H1 (cell line): Measurements from ENCODE around the gene SLC26A9. TPM values are rescaled to one million over a fixed set of nuclear protein-coding genes. Genes with fewer than 3 reads are reported as not detected.

ENCODE experiments used
- CTCF ChIA-PET: fragments of 300-600 bp; sonication (Branson Sonifier 250); formaldehyde crosslinking; loops from one replicate; lab custom pipeline; 2021; ENCODE audit not compliant: partially characterized antibody; lab: Charles Lee
- POLR2A ChIA-PET: fragments of 300-600 bp; sonication (Branson Sonifier 250); formaldehyde crosslinking; loops from one replicate; lab custom pipeline; 2021; ENCODE audit warnings: inconsistent platforms; ENCODE audit not compliant: partially characterized antibody; lab: Charles Lee
- DNase-seq, 2 experiments: peaks; one replicate each; pipeline versions ENCODE4 v3.0.0 to v3.0.0-alpha.2; 2010 to 2022; ENCODE audit warnings: low spot score in 2 of 2, low read depth in 1 of 2, mixed read lengths in 1 of 2
- FAIRE-seq: peaks from 2 replicates; lab custom pipeline; 2011; peaks lifted over from hg19 to GRCh38; lab: Jason Lieb, UNC
- H2AFZ ChIP-seq: 2 replicates; pipeline ENCODE4 v1.8.1; 2012; ENCODE audit warnings: low read length, inconsistent platforms
- H2AK5ac ChIP-seq: 2 replicates; pipeline ENCODE4 v1.6.1; 2013; ENCODE audit warnings: low read depth, low read length
- H2BK120ac ChIP-seq: replicated peaks from 2 replicates; pipeline ENCODE3; 2013; ENCODE audit warnings: low read depth, low read length, inconsistent platforms
- H2BK12ac ChIP-seq: 2 replicates; pipeline ENCODE4 v1.6.1; 2013; ENCODE audit warnings: low read depth, low read length
- H2BK15ac ChIP-seq: 2 replicates; pipeline ENCODE4 v1.6.1; 2013; ENCODE audit warnings: low read length
- H2BK20ac ChIP-seq: 2 replicates; pipeline ENCODE4 v1.6.1; 2013; ENCODE audit warnings: low read length
- H2BK5ac ChIP-seq: 2 replicates; pipeline ENCODE4 v1.6.1; 2013; ENCODE audit warnings: low read depth, low read length
- H3K14ac ChIP-seq: 2 replicates; pipeline ENCODE4 v1.6.1; 2013; ENCODE audit warnings: inconsistent platforms; ENCODE audit not compliant: insufficient read length
- H3K18ac ChIP-seq: 2 replicates; pipeline ENCODE4 v1.6.1; 2013; ENCODE audit warnings: low read length; ENCODE audit errors: extremely low read depth
- H3K23ac ChIP-seq: 2 replicates; pipeline ENCODE4 v1.6.1; 2013; ENCODE audit warnings: inconsistent platforms; ENCODE audit not compliant: insufficient read length
- H3K23me2 ChIP-seq: 2 replicates; pipeline ENCODE4 v1.6.1; 2013; ENCODE audit warnings: low read depth, low read length
- H3K27ac ChIP-seq: 2 replicates; pipeline ENCODE4 v1.6.1; 2011; ENCODE audit warnings: low read depth, low read length, inconsistent platforms
- H3K27me3 ChIP-seq, 4 experiments: replicated peaks in 1 of 4; 1 replicate in 1 of 4; 2 replicates in 3 of 4; pipeline versions ENCODE4 v1.6.1 to v1.8.1; 2011 to 2013; ENCODE audit warnings: low read length in 3 of 4, mild to moderate bottlenecking in 3 of 4, inconsistent platforms in 2 of 4, mixed read lengths in 2 of 4, moderate library complexity in 1 of 4; ENCODE audit not compliant: control insufficient read depth in 3 of 4, insufficient read depth in 3 of 4; ENCODE audit errors: extremely low read depth in 1 of 4
- H3K36me3 ChIP-seq, 4 experiments: 2 replicates each; pipeline versions ENCODE4 v1.6.1 to v1.8.1; 2011 to 2013; ENCODE audit warnings: mild to moderate bottlenecking in 4 of 4, low read length in 3 of 4, moderate library complexity in 2 of 4, control low read depth in 1 of 4, inconsistent platforms in 1 of 4; ENCODE audit not compliant: insufficient read depth in 4 of 4, control insufficient read depth in 2 of 4
- H3K4ac ChIP-seq: replicated peaks from 2 replicates; pipeline ENCODE3; 2013; ENCODE audit warnings: low read length, low read depth, mixed read lengths, inconsistent platforms; ENCODE audit not compliant: insufficient read length
- H3K4me1 ChIP-seq, 4 experiments: replicated peaks in 1 of 4; 1 replicate in 1 of 4; 2 replicates in 3 of 4; pipeline versions ENCODE4 v1.6.1 to v1.8.1; 2011 to 2013; ENCODE audit warnings: low read length in 3 of 4, inconsistent platforms in 2 of 4, mixed read lengths in 1 of 4; ENCODE audit not compliant: insufficient read depth in 4 of 4, control insufficient read depth in 3 of 4
- H3K4me2 ChIP-seq, 2 experiments: 2 replicates each; pipeline versions ENCODE4 v1.6.1 to v1.8.1; 2011 to 2013; ENCODE audit warnings: low read depth in 2 of 2, low read length in 2 of 2, control low read depth in 1 of 2, inconsistent platforms in 1 of 2, mild to moderate bottlenecking in 1 of 2; ENCODE audit not compliant: insufficient read depth in 1 of 2
- H3K4me3 ChIP-seq, 4 experiments: fragments of 200-600, 300-600 bp in 1 of 4; sonication (generic), shearing (Covaris generic), sonication (Bioruptor Twin) in 1 of 4; 2 replicates each; pipeline versions ENCODE4 v1.5.1 to v1.8.1; 2011 to 2016; ENCODE audit warnings: low read length in 4 of 4, low read depth in 3 of 4, control low read depth in 2 of 4, inconsistent platforms in 2 of 4, mild to moderate bottlenecking in 2 of 4, mixed read lengths in 1 of 4, moderate library complexity in 1 of 4; ENCODE audit not compliant: insufficient read depth in 2 of 4; ENCODE audit errors: extremely low read depth in 1 of 4
- H3K56ac ChIP-seq: replicated peaks from 2 replicates; pipeline ENCODE3; 2013; ENCODE audit warnings: low read depth, mild to moderate bottlenecking, mixed read lengths, low read length, inconsistent platforms; ENCODE audit not compliant: insufficient read length
- H3K79me1 ChIP-seq: 2 replicates; pipeline ENCODE4 v1.6.1; 2013; ENCODE audit warnings: low read depth, low read length, control low read depth
- H3K79me2 ChIP-seq, 2 experiments: 2 replicates each; pipeline versions ENCODE4 v1.6.1 to v1.8.1; 2012 to 2013; ENCODE audit warnings: low read length in 2 of 2, mild to moderate bottlenecking in 2 of 2, inconsistent platforms in 1 of 2; ENCODE audit not compliant: insufficient read depth in 2 of 2, control insufficient read depth in 1 of 2
- H3K9ac ChIP-seq, 4 experiments: replicated peaks in 1 of 4; 1 replicate in 1 of 4; 2 replicates in 3 of 4; pipeline versions ENCODE4 v1.6.1 to v1.8.1; 2011 to 2013; ENCODE audit warnings: low read depth in 3 of 4, low read length in 3 of 4, control low read depth in 2 of 4, mild to moderate bottlenecking in 2 of 4, moderate library complexity in 2 of 4, inconsistent platforms in 1 of 4; ENCODE audit errors: extremely low read depth in 1 of 4
- H3K9me3 ChIP-seq, 2 experiments: 2 replicates each; pipeline versions ENCODE4 v1.6.1 to v1.8.1; 2012 to 2013; ENCODE audit warnings: mild to moderate bottlenecking in 2 of 2, moderate library complexity in 2 of 2, control low read depth in 1 of 2, inconsistent platforms in 1 of 2, low read depth in 1 of 2, low read length in 1 of 2, mixed read lengths in 1 of 2; ENCODE audit not compliant: insufficient read depth in 2 of 2
- H4K20me1 ChIP-seq, 2 experiments: replicated peaks in 1 of 2; 2 replicates each; pipeline versions ENCODE3 to v1.8.1; 2011 to 2013; ENCODE audit warnings: inconsistent platforms in 2 of 2, low read length in 2 of 2, mild to moderate bottlenecking in 1 of 2; ENCODE audit not compliant: insufficient read depth in 2 of 2, control insufficient read depth in 1 of 2
- H4K5ac ChIP-seq: 2 replicates; pipeline ENCODE4 v1.6.1; 2013; ENCODE audit warnings: low read length, low read depth, mixed read lengths, inconsistent platforms; ENCODE audit not compliant: insufficient read length
- H4K8ac ChIP-seq: 2 replicates; pipeline ENCODE4 v1.8.0; 2013; ENCODE audit warnings: mild to moderate bottlenecking, moderate library complexity, low read length, inconsistent platforms; ENCODE audit not compliant: insufficient read depth; ENCODE audit errors: extremely low read depth
- H4K91ac ChIP-seq: replicated peaks from 2 replicates; pipeline ENCODE3; 2013; ENCODE audit warnings: low read length, mixed read lengths, inconsistent platforms; ENCODE audit not compliant: insufficient read length
- ASH2L ChIP-seq: fragments of 200-600, 300-600 bp; sonication (generic); IDR thresholded peaks from one replicate; pipeline ENCODE4 v1.7.1; 2017; ENCODE audit warnings: low read length
- CEBPB ChIP-seq: IDR thresholded peaks from 2 replicates; pipeline ENCODE4 v1.6.1; 2012; ENCODE audit warnings: low read depth, low read length
- CREB1 ChIP-seq: IDR thresholded peaks from 2 replicates; pipeline ENCODE4 v1.6.1; 2012; ENCODE audit warnings: inconsistent platforms
- CTCF ChIP-seq, 3 experiments: IDR thresholded peaks; 1 replicate in 2 of 3; 2 replicates in 1 of 3; pipeline versions ENCODE4 v1.5.1 to v1.6.1; 2011; ENCODE audit warnings: low read length in 3 of 3, mild to moderate bottlenecking in 3 of 3, inconsistent platforms in 2 of 3, low read depth in 1 of 3, moderate library complexity in 1 of 3; ENCODE audit not compliant: insufficient read depth in 1 of 3; ENCODE audit errors: control extremely low read depth in 1 of 3
- HDAC6 ChIP-seq: IDR thresholded peaks from one replicate; pipeline ENCODE4 v1.7.1; 2012; ENCODE audit warnings: low read depth, mild to moderate bottlenecking, inconsistent platforms, low read length, moderate library complexity
- TBP ChIP-seq: IDR thresholded peaks from 2 replicates; pipeline ENCODE4 v1.6.1; 2011; ENCODE audit warnings: low read depth, low read length, improper control_type of control experiment
- WGBS, 2 experiments: shearing (Covaris generic) in 1 of 2; methylation state at CpG; one replicate each; pipeline versions ENCODE4 v1.1.6 to v1.1.7; 2013 to 2015; ENCODE audit warnings: low lambda C conversion rate in 2 of 2, mixed read lengths in 2 of 2, inconsistent platforms in 1 of 2, low coverage in 1 of 2, missing lambda C conversion rate in 1 of 2; ENCODE audit not compliant: insufficient replicate concordance in 2 of 2, insufficient coverage in 1 of 2, insufficient read length in 1 of 2; ENCODE audit errors: extremely low coverage in 1 of 2, missing lambda C conversion rate in 1 of 2; 5-methylcytosine and 5-hydroxymethylcytosine counted together
- polyA plus RNA-seq, 7 experiments: library from polyadenylated mRNA; depleted of rRNA in 3 of 7; stranded (reverse) in 5 of 7; unstranded in 2 of 7; fragments of >200 nt in 5 of 7; fragments of 200-250 nt in 2 of 7; gene quantifications; 1 replicate in 5 of 7; 2 replicates in 1 of 7; 4 replicates in 1 of 7; pipeline versions ENCODE4 v1.2.1 to v1.2.3, GENCODE V29; 2011 to 2013; ENCODE audit warnings: missing spikeins in 2 of 7, mixed read lengths in 2 of 7
- total RNA-seq: library from RNA; stranded (reverse); fragmentation: NEBNext Ultra II Directional; extraction: Animal tissue kit (Norgen Biotek cat#: 25700); gene quantifications from 2 replicates; pipeline ENCODE4 v1.2.1, GENCODE V29; 2021

The SLC26A9 gene
- total and polyA plus RNA-seq, 2 of the 8 experiments (the other 6 are each of a cell fraction or from before 2014, with no cell fraction given) = not detected

- H2AK5ac ChIP-seq = no peak overlapping the region
- no peaks in the 10 kb centered on the region for H3K36me3 ChIP-seq
- no peak overlapping the region for H3K23ac ChIP-seq
- no peak overlapping the region for H3K18ac ChIP-seq
- no peak overlapping the region for H2BK5ac ChIP-seq
- H2AFZ ChIP-seq = no peak overlapping the region
- no peak overlapping the region for H3K27ac ChIP-seq
- ChIA-PET CTCF (interaction anchor here (0.8 to 4.5 kb wide), 4 partner anchors 12 to 114 kb away, joined by 4 to 23 read pairs (median 10); partner anchors contain the start of gene RAB7B), POLR2A (no interaction called here)
- WGBS, 2 experiments = 90% methylated on average over 4 of the region's 4 CpGs; no CpG with 5 or more reads in 1 of the 2 experiments
- no peak overlapping the region for H2BK120ac ChIP-seq
- H3K9ac ChIP-seq = no peak overlapping the region
- H3K56ac ChIP-seq = no peak overlapping the region
- no peaks in the 10 kb centered on the region for H3K23me2 ChIP-seq
- no peak overlapping the region for H3K4ac ChIP-seq
- H3K4me2 ChIP-seq = no peak overlapping the region
- no peak for FAIRE-seq
- H3K79me2 ChIP-seq = no peaks in the 10 kb centered on the region
- H4K91ac ChIP-seq = no peak overlapping the region
- H4K20me1 ChIP-seq = no peaks in the 10 kb centered on the region
- peaks cover 0 to 4% (median 2%) of the 10 kb centered on the region in 4 experiments; a peak in 3 of 7 replicates for H3K4me1 ChIP-seq
- no peaks in the 10 kb centered on the region; a peak in 1 of 7 replicates for H3K27me3 ChIP-seq
- H2BK20ac ChIP-seq = no peak overlapping the region
- H3K4me3 ChIP-seq = no peak overlapping the region
- H2BK12ac ChIP-seq = no peak overlapping the region
- H2BK15ac ChIP-seq = no peak overlapping the region
- H3K9me3 ChIP-seq = no peaks in the 10 kb centered on the region
- H3K79me1 ChIP-seq = no peaks in the 10 kb centered on the region
- H4K8ac ChIP-seq = no peak overlapping the region
- TF ChIP-seq CEBPB (no peak), CREB1 (no peak), ASH2L (no peak), CTCF (IDR thresholded peaks at IDR 0.05; ENCODE audit: control extremely low read depth in 1 of 3, insufficient read depth in 1 of 3, low read depth in 1 of 3, low read length in 3 of 3) (no peak), HDAC6 (no peak), TBP (no peak)
- TF ChIP-seq, all 59 proteins: peak for 0
- no peak for DNase-seq
- no peak overlapping the region for H4K5ac ChIP-seq
- H3K14ac ChIP-seq = no peak overlapping the region
Measured at GRCh38 chr1:205991237-205991636, 48.0 kb upstream of the SLC26A9 start.
